ENCODE data around the gene DEDD2.

The DEDD2 gene

GRCh38 chr19:42170715-42171114, 46.8 kb downstream of the DEDD2 start:
- no peak for DNase-seq (ENCODE audit: low spot score)

GRCh38 chr19:42169486-42170413, 47.7 kb downstream of the DEDD2 start:
- no peak for DNase-seq (ENCODE audit: low spot score)

- DNase-seq (ENCODE audit: low spot score): no peak
These were observed 49.3 kb downstream of the DEDD2 start for GRCh38 chr19:42168206-42168605.

GRCh38 chr19:42166316-42166715, 51.2 kb downstream of the DEDD2 start:
- DNase-seq (ENCODE audit: low spot score): no peak

- DNase-seq (ENCODE audit: low spot score): no peak
These were observed 52.3 kb downstream of the DEDD2 start for GRCh38 chr19:42165146-42165545.

GRCh38 chr19:42161616-42162263, 55.7 kb downstream of the DEDD2 start:
- no peak for DNase-seq (ENCODE audit: low spot score)

GRCh38 chr19:42159942-42160341, 57.5 kb downstream of the DEDD2 start:
- no peak for DNase-seq (ENCODE audit: low spot score)

- no peak for DNase-seq (ENCODE audit: low spot score)
These were observed 58.6 kb downstream of the DEDD2 start for GRCh38 chr19:42158926-42159325.

- DNase-seq (ENCODE audit: low spot score): no peak
These were observed 60.9 kb downstream of the DEDD2 start for GRCh38 chr19:42156571-42156970.

GRCh38 chr19:42155796-42156195, 61.7 kb downstream of the DEDD2 start:
- DNase-seq (ENCODE audit: low spot score): no peak

- no peak for DNase-seq (ENCODE audit: low spot score)
These were observed 62.8 kb downstream of the DEDD2 start for GRCh38 chr19:42154471-42155323.

- DNase-seq (ENCODE audit: low spot score): no peak
These were observed 63.6 kb downstream of the DEDD2 start for GRCh38 chr19:42153672-42154433.

- no peak for DNase-seq (ENCODE audit: low spot score)
These were observed 64.4 kb downstream of the DEDD2 start for GRCh38 chr19:42152910-42153671.

- no peak for DNase-seq (ENCODE audit: low spot score)
These were observed 65.4 kb downstream of the DEDD2 start for GRCh38 chr19:42151782-42152684.

GRCh38 chr19:42150911-42151361, 66.5 kb downstream of the DEDD2 start:
- DNase-seq (ENCODE audit: low spot score): no peak

GRCh38 chr19:42150364-42150763, 67.1 kb downstream of the DEDD2 start:
- DNase-seq (ENCODE audit: low spot score): no peak

GRCh38 chr19:42149447-42150202, 67.9 kb downstream of the DEDD2 start:
- no peak for DNase-seq (ENCODE audit: low spot score)
